Astrocyte of the spinal cord (primary cell): Measurements from ENCODE around the gene ARHGAP22.

ENCODE experiments used
- DNase-seq: peaks from one replicate; pipeline ENCODE4 v3.0.0; 2011; ENCODE audit warnings: low read depth, low spot score
- H3K4me3 ChIP-seq: 2 replicates; pipeline ENCODE4 v1.5.1; 2011; ENCODE audit warnings: low read depth, mild to moderate bottlenecking, low read length, moderate library complexity
- CTCF ChIP-seq: IDR thresholded peaks from 2 replicates; pipeline ENCODE4 v1.5.1; 2012; ENCODE audit warnings: low read depth, mild to moderate bottlenecking, low read length, inconsistent platforms
- in situ Hi-C: cut with HindIII; loops from 2 replicates; pipeline ENCODE4 v1.10.0; 2017; ENCODE audit warnings: low sequenced_read_pairs

ARHGAP22 gene

GRCh38 chr10:48545462-48546145 is 59.3 kb downstream of the ARHGAP22 start:
- TF ChIP-seq CTCF: no peak
- H3K4me3 ChIP-seq: no peak overlapping the region
- in situ Hi-C loops: no loop called here
- DNase-seq: no peak

GRCh38 chr10:48543182-48543844 is 61.6 kb downstream of the ARHGAP22 start:
- in situ Hi-C loops: no loop called here
- TF ChIP-seq CTCF: no peak
- H3K4me3 ChIP-seq: no peak overlapping the region
- DNase-seq: no peak

- no peak for TF ChIP-seq CTCF
- no peak overlapping the region for H3K4me3 ChIP-seq
- in situ Hi-C loops: no loop called here
- no peak for DNase-seq
Measured at GRCh38 chr10:48542471-48543181, 62.2 kb downstream of the ARHGAP22 start.

DNA sequence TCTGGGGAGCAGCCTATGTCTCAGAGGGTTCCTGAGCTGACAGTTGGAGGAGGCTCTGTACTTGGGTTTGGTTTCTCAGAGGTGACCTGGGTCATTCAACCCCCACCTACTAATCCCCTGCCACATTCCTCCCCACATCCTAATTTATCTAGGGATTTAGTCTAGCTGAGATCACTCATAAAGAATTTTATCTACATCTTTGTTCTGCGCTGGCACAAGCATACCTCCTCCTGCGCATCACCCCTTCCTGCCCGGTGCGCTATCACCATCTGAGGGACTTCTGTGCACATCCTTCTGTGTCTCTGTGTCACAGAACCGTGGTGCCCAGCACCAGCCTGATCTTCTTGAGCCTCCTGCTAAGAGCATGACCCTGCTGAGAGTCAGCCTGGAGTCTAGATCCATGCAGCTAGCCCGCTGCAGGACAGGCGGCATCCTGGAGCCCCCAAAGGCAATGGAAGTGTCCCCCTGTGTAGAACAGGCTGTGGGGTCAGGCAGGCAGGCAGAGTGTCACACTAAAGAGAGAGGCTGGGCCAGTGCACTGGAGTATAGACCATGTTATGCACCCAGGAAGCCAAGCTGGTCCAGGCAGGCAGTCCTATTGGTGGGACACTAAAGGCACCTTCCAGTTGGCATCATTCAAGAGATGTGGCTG is 63.6 kb downstream of the ARHGAP22 start:
- no peak overlapping the region for H3K4me3 ChIP-seq
- no peak for TF ChIP-seq CTCF
- no peak for DNase-seq
- in situ Hi-C loops: no loop called here

DNA sequence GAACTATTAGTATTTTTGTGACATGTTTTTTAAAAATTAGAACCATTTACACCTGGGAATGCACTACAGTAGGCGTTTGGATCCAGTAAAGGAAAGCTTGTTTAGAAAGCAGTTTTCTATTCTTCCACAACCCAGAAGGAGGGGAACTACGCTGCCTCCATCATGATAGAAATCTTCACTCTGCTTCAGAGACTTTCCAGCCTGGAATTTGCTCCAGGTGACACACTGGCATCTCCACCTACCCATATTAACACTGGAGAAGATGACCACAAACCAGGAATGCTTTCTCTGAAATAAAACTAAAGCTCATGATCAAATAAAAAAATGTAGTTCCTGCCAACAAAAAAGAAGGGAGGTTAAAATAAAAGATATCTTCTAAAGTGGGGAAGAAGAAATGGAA is 66.3 kb downstream of the ARHGAP22 start:
- in situ Hi-C loops: no loop called here
- no peak for TF ChIP-seq CTCF
- no peak for DNase-seq
- no peak overlapping the region for H3K4me3 ChIP-seq
